GM19395 (cell line): ENCODE results near the gene MAP2.
A peak's percentile ranks its signal among the peaks of the same experiment; 100 is the strongest.
"Not testable (repeated sequence)": the region's sequence is repeated elsewhere in the genome, so short reads cannot be mapped to it uniquely, and the experiment has no call there.

Source experiments
- ATAC-seq: cut with Tn5 transposase; IDR thresholded peaks from one replicate; pipeline ENCODE4 v1.9.1; 2021; ENCODE audit warnings: mild to moderate bottlenecking, moderate library complexity; ENCODE audit not compliant: unreplicated experiment

MAP2 gene

DNA sequence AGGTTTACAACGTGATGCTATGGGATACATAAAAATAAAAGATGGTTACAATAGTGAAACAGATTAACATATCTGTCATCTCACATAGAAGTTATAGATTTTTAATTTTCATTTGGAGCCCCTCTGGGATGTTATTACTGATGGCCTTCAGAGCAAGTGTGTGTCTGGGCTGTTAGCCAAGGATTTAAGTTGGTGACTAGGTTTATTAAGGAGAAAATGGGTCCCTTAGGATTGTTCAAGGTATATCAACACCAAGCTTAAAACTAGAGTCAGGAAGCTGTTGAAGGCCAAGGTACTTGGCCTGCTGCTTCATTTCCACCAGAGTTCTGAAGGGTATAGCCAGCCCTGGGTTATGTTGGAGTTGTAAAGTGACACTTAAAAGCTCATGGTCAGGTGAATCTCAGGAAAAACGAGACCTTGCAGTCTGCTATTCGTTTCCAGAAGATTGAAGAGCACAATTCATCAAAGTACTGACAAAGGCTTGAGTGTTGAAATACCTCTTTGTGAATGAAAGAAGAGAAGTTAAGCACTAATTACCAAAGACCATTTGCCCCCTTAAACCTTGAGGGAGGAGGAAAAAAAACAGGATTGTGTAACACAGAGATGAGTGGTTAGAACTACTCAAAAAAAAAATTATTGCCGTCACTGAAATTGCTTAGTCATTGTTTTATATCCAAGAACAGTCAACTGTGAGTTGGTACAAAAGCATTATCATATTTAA is 48.4 kb downstream of the MAP2 start:
- no peak for ATAC-seq

DNA sequence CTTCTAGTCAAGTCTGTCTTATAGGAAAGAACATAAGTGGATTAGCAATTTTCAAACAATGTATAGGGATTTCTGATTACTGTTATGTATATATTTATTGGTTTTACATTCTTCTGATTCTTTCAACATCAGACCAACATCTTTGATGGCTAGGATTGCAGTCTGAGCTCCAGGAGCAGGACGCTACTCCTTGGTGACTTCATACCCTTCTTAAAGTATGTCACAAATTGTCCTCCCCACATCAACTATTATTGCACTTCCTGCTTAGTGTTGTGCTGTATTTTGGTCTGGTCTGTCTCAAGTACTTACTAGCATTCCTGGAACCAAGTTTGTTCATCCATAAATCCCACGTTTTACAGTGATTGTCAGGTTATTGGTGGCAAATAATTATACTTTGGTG is 49.0 kb downstream of the MAP2 start:
- ATAC-seq, result no peak

DNA sequence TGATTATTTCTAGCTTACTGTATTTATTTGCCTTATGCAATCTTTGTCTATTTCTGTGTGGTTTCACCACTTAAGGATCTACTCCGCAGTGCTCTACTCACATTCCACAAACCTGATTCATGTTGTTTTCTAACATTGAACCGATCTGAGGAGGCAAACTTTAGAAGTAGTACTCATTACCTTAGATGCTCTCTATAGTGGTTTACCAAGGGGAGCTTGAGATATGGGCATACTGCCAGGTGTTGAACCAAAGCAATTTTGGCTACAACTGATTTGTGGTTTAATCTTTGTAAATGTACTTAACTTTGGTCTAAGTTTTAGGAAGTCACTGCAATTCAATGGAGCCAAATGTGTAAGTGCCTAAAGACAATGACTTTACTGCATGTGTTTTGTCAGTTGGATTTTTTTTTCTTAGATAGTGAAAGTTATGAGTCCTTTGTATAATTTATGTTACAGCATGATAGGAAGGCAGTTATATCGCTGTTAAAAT is 50.1 kb downstream of the MAP2 start:
- ATAC-seq, result no peak

DNA sequence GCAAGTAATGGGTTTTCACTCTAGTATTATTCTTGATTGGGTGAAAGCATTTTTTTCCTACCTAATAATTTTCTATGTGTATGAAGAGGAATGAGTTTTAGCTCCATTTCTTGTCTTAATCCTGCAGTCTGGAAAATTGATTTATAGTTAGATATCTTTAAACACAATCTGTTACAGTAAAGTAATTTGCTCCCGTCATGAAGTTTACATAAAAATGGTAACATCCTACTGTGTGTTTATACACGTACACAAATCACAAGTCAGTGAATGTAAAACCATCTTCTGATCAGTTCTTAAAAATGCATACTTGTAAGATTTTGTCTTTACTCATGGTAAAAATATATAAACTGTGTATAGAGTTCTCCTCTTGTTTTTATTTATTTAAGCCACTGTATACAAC is 51.1 kb downstream of the MAP2 start:
- no peak for ATAC-seq

DNA sequence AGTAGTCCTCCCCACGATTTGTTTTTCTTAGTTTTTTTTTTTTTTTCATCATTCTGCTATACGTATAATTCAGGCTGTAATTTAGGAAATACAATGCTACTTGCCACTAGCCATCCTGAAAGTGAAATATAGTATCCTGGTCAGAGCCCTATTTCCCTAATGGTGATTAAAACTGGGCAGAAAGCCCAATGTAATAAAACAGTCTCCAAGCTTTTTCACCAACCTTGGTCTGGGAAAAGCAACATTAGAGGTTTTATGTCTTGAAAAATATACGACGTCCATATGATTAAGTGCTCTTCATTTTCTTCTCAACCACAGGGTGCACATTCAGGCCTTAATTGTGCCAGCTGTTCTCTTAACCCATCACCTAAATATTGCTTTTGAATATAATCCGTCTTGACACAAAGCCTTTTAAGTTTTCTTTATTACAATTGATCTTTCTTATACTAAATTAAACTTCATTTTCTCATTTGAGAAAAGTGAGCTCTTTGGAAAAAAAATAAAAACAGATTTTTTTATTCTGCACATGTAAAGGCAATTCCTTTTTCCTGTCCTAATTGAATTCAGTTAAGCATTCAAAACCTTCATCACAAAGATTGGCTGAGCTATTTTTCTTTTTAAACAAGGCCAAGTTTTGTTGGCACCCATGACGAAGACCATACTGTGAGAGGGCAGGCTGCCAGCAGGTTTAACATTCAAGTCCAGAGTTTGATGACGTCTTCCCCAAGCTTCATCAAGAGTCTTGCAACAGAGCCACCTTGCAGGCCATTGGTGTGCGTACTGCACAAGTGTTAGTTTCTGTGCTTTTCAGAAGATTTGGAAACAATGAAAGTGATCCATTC is 52.7 kb downstream of the MAP2 start:
- ATAC-seq, result no peak

DNA sequence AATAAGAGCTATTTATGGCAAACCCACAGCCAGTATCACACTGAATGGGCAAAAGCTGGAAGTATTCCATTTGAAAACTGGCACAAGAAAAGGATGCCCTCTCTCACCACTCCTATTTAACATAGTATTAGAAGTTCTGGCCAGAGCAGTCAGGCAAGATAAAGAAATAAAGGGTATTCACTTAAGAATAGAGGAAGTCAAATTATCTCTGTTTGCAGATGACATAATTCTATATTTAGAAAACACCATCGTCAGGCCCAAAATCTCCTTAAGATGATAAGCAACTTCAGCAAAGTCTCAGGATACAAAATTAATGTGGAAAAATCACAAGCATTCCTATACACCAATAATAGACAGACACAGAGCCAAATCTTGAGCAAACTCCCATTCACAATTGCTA is 68.4 kb downstream of the MAP2 start:
- ATAC-seq, result not testable (repeated sequence)

DNA sequence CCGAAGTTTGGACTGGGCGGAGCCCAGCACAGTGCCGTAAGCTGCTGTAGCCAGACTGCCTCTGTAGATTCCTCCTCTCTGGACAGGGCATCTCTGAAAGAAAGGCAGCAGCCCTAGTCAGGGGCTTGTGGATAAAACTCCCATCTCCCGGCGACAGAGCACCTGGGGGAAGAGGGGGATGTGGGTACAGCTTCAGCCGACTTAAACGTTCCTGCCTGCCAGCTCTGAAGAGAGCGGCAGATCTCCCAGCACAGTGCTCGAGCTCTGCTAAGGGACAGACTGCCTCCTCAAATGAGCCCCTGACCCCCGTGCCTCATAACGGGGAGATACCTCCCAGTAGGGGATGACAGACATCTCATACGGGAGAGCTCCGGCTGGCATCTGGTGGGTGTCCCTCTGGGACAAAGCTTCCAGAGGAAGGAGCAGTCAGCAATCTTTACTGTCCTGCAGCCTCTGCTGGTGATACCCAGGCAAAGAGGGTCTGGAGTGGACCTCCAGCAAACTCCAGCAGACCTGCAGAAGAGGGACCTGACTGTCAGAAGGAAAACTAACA is 71.3 kb downstream of the MAP2 start:
- ATAC-seq, result not testable (repeated sequence)

DNA sequence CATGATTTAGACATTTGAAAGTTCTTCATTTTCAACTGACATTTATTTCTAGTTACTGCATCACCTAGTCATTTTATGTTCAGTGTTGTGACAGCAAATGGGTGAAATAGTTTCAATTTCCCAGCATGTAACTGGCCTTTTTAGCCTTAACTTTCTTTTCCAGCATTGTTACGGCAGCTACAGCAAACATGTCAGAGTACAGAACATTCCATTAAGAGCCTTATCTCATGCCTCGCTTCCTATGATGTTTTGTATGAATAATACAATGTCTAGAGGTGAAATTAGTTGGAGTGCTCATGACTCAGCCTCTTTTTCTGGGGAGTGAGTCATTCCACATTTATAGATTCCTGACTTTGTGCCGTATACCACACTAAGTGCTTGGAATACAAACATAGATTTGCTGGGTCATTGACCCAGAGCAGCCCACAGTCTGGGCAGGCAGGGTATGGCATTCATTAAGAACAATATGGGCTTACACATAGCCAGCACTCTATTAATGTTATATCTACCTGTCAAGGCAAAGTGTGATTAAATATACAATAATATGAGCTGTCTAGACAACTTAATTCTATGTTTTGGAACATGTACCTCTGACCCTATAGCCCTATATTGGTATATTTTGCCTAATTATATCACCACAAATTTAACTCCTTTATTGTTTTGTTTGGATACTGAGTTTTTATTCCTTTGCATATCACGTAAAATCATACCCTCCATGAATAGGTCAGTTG is 72.2 kb downstream of the MAP2 start:
- ATAC-seq, result no peak

DNA sequence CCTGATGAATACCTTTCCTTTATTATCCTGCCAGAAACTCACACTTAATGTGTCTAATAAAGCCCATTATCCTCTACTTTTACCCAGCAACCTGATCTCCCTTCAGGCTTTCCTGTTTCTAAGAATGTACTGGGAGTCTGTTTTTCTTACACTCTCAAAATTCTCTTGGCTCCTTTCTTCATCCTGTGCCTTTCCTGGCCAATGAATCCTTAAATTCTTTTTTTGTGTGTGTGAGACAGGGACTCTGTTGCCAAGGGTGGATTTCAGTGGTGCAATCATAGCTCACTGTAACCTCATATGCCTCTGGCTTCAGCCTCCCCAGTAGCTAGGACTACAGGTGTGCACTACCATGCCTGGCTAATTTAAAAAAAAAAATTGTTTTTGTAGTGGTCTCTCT is 72.7 kb downstream of the MAP2 start:
- ATAC-seq, result no peak

DNA sequence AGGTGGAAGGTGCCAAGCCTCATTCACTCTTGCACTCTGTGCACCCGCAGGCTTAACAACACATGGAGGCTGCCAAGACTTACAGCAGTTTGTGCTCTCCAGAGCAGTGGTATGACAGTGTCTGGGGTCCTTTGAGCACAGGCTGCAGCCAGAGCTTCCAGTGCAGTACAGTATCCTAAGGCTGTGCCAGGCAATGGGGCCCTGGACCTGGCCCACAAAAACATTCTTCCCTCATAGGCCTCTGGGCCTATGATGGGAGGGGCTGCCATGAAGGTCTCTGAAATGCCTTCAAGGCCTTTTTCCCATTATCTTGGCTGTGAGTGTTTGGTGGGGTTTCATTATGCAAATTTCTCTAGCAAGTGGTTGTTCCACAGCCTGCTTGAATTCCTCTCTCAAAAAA is 74.8 kb downstream of the MAP2 start:
- no peak for ATAC-seq

DNA sequence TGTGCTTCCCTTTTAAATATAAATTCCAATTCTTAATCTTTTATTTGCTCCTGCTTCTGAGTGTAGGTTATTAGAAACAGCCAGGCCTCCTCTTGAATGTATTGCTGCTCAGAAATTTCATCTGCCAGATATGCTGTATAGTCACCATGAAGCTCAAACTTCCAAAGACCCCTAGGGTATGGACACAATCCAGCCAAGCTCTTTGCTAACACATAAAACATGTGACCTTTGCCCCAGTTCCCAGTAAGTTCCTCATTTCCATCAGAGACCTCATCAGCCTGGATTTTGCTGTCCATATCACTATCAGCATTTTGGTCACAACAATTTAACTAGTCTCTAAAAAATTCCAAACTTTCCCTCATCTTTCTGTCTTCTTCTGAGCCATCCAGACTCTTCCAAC is 75.2 kb downstream of the MAP2 start:
- ATAC-seq, result no peak

DNA sequence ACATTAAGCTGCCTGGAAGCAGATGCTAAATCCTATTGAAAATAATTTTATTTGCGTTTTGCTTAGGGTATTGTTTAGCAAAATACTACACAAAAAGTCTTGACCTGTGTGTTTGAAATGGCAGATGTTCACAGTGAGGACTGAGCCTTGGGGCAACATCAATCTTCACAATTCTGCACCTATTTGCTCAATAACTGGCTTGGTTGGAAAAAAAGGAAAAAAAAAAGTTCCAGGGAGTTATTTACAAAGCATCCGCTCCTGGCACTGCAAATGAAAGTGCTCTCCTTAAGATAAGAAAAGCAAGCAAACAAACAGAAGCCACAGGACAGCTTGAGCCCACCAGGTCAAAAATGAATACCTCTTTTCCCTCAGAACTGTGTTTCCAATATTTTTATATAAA is 77.7 kb downstream of the MAP2 start:
- ATAC-seq, result no peak

DNA sequence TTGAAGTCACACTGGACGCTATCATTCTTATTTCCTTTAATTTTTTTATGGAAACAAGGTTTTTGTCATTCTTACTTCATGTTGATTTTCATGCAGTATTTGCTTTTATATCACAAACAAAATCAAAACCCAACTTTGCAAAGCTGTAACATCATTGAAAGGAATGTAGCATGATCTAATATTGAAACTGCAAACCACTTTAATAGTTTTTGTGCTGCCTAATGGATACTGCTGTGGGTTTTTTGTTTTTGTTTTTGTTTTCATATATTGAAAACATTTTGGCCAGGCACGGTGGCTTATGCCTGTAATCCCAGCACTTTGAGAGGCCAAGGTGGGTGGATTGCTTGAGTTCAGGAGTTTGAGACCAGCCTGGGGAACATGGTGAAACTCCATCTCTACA is 81.6 kb downstream of the MAP2 start:
- peak; percentile 82 for ATAC-seq

DNA sequence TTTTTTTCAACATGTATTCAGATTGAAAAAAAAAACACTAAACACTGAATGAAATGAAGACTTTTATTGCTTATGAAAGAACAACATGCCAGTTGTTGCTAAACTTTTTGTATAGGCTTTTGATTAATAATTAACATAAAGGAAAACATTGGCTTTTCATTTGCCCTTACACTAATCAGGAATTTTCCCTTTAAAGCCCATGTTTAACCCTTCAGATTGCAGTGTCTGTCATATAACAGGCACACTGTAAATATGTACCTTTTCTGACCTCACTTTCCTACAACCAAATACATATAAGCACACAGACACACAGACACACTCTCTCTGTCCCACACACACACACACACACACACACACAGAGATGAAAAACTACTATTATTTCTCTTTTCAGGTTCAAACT is 84.4 kb downstream of the MAP2 start:
- ATAC-seq, result no peak

DNA sequence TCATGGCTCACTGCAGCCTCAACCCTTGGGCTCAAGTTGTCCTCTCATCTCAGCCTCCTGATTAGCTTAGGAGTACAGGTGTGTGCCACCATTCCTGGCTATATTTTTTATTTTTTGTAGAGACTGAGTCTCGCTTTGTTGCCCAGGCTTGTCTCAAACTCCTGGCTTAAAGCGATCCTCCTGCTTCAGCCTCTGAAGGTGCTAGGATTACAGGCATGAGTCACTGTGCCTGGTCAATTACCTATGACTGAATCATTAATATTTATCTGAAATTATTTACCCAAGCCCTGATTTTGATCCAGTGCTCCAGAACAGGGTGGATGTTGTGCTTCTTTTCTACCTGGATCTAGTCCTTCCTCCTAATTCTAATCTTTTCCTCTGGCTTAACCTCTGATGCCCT is 87.8 kb downstream of the MAP2 start:
- no peak for ATAC-seq

DNA sequence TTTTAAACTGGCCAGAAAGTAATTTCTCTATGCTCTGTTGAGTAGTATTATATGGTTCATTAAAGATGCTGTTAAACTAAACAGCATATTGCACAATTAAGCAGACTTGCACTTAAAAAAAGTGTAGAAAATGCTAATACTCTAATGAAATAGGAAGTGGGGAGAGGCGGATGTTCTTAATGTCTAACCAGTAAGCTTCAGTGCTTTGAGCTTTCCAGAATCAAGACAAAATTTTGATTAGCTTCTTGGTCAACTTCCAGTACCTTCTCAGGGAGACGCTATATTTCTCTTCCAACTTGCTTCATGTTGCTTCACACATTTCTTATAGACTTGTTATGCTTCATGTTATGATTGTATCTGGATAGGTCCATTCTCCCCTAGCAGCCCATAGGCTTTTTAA is 89.1 kb downstream of the MAP2 start:
- peak; percentile 58 for ATAC-seq

DNA sequence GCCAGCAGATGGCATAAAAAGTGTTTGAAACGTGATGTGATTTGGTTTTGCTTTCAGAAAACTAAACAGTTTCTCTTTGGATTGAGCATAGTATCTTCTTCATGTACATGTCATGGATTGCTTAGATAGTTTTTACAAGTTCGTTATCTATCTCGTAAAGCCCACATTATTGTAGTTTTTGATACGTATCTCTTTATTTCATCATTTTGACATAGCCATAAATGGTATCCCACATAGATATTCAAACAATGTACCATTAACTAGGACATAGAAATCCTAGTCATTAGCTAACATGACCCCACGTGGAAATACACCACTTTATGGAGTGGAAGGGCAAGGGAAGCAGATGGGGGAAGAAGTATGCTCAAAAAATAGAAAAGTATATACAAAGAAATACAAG is 93.6 kb downstream of the MAP2 start:
- no peak for ATAC-seq

DNA sequence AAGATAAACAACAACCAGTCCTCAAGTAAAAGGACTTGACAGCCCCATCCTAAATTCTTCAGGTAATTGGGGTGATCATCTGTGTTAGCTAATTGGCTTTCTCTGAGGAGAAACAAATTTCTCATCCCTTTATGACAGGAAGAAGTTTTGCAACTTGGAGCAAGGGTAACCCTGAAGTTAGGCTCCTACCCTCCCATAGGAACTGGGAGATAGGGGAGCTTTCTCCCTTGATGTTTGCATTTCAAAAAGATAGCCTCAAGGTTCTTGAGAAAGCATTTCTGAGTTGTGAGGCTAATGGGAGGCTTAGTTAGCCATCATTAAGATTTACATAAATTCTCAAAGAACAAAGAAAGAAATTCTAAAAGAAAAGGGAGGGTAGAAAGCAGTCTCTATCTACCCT is 95.4 kb downstream of the MAP2 start:
- ATAC-seq, result no peak

DNA sequence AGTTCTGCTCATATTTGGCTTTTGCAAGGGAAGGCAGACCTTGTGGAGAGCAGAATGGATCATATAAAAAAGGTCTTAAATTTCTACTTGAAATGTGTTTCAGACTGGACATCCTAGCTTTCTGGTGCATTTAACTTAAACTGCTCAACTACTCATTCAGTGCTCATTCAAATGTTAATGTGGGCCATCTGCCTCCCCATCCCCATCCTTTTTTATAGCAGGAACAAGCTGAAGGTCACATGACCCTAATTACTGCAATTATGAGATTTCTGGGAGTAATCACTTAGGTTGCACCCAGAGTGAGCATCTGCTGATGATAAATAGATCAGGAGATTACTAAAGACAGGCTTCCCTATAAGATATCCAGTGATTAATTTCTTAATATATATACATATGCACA is 96.1 kb downstream of the MAP2 start:
- ATAC-seq, result no peak

DNA sequence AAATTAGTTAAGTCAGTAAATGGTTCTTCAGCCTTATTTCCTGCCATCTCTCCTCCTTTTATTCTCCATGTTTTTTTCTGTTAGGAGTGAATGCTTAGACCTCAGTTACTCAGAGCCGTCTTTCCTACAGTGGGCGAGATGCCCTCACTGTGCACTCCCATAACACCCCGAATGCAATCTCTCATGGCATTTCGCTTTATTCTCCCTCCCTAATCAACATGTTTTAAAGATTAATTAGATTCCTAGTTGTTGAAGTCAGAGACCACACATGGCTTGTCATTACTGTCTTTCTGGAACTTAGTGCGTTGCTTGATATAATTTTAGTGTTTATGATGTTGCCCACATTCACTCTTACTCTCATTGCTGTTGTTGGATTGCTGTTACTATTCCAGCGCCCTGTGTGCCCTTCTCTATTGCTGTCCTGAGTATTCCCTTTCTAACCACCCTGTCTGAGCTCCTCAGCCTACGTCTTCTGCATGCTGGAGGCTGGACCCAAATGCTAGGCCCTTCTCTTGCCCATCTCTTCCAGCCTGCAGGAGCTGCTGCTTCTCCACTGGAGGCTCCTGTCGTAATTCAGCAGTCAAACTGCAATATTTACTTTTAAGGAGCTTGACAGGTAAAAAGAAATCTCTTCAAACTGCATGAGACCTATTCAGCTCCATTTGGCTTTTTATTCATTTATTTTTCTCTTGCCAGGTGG is 99.3 kb downstream of the MAP2 start:
- ATAC-seq, result no peak

DNA sequence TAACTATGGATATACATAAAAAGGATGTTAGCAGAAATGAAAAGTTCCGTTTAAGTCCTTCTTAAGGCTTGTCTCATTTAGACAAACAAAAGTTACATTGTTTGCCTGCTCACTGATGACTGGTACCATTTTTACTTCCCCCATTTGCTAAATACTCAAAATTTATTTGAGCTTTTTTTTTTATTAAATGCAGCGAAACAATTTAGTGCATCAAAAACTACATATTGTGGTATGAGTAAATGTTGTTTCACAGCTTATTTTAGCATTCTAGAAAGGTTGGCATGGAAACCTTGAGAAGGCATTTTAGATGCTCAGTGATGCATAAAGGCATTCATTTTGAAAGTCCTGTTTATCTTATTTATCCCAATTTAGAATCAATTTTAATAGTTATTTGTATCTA is 100.0 kb downstream of the MAP2 start:
- ATAC-seq, result peak; percentile 64
